H1 (cell line): ENCODE results near the gene IGFBP6. TPM values are rescaled to one million over a fixed set of nuclear protein-coding genes. Genes with fewer than 3 reads are reported as not detected.

ENCODE experiments used
- BRCA1 ChIP-seq: IDR thresholded peaks from 2 replicates; pipeline ENCODE4 v1.6.1; 2012; ENCODE audit warnings: low read depth, low read length, improper control_type of control experiment
- CBX5 ChIP-seq: fragments of 300-800, 300-1000 bp; sonication (generic); IDR thresholded peaks from 2 replicates; pipeline ENCODE4 v1.7.1; 2016; ENCODE audit warnings: antibody characterized with exemption, low read length, low read depth
- GABPA ChIP-seq: IDR thresholded peaks from 2 replicates; pipeline ENCODE4 v1.6.1; 2011; ENCODE audit warnings: mild to moderate bottlenecking, low read length, moderate library complexity, borderline replicate concordance; ENCODE audit not compliant: insufficient read depth
- HDAC2 ChIP-seq, 2 experiments: fragments of 300-600 bp in 1 of 2; sonication (generic) in 1 of 2; IDR thresholded peaks; 2 replicates each; pipeline ENCODE4 v1.6.1; 2011 to 2012; ENCODE audit warnings: low read depth in 2 of 2, low read length in 2 of 2, mild to moderate bottlenecking in 2 of 2, moderate library complexity in 2 of 2, borderline replicate concordance in 1 of 2, inconsistent platforms in 1 of 2
- NANOG ChIP-seq: IDR thresholded peaks from 2 replicates; pipeline ENCODE4 v1.6.1; 2011; ENCODE audit warnings: low read length, low read depth, mild to moderate bottlenecking, inconsistent platforms; ENCODE audit not compliant: insufficient read depth, poor library complexity, severe bottlenecking
- polyA plus RNA-seq, 7 experiments: library from polyadenylated mRNA; depleted of rRNA in 3 of 7; stranded (reverse) in 5 of 7; unstranded in 2 of 7; fragments of >200 nt in 5 of 7; fragments of 200-250 nt in 2 of 7; gene quantifications; 1 replicate in 5 of 7; 2 replicates in 1 of 7; 4 replicates in 1 of 7; pipeline versions ENCODE4 v1.2.1 to v1.2.3, GENCODE V29; 2011 to 2013; ENCODE audit warnings: missing spikeins in 2 of 7, mixed read lengths in 2 of 7
- total RNA-seq: library from RNA; stranded (reverse); fragmentation: NEBNext Ultra II Directional; extraction: Animal tissue kit (Norgen Biotek cat#: 25700); gene quantifications from 2 replicates; pipeline ENCODE4 v1.2.1, GENCODE V29; 2021
- TF ChIP-seq, protein P1 (sequence below): IDR thresholded peaks from 2 replicates; pipeline ENCODE4 v1.6.1; 2011; ENCODE audit warnings: low read depth, mild to moderate bottlenecking, low read length; ENCODE audit not compliant: insufficient read depth

Gene IGFBP6
- total and polyA plus RNA-seq, 2 of the 8 experiments (the other 6 are each of a cell fraction or from before 2014, with no cell fraction given) = 13.7 to 14.7 TPM

DNA sequence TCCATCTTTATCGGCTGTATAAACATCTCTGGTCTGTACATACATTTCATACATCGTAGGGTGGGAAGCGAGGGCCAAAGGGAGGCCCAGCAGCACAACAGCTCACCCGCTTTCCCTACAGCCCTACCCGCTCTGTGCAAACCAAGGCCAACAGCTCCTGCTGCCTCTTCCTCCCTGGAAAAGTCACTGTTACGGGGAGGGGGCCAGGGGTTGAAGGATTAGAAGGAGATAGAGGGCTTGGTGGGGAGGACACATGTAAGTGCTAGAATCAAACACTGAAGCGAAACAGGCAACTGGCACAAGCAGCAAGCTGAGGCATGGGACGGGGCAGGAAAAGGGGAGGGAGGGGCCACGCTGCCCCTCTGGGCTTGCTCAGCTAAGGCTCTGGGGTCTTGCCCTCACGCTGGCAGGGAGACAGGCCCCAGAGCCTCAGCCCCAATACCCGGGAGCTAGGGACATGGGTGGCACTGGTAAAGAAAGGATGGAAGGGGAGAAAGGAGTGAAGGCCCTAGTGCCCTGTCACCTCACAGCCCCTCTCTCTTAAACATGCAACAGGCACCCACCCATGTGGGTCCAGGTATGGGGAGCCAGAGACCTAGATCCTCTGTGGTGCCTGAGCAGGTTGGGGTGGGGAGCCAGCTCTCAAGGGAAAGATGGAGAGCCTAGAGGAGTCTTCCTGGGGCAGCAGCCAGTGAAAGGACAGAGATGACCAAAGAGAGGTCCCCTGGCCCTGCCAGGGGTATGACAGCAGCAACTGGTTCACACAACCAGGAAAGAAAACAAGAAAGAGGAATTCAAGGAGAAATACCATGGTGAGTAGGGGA is 32.6 kb upstream of the IGFBP6 start (continued):
- TF ChIP-seq, protein P1, sequence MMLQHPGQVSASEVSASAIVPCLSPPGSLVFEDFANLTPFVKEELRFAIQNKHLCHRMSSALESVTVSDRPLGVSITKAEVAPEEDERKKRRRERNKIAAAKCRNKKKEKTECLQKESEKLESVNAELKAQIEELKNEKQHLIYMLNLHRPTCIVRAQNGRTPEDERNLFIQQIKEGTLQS = no peak
- TF ChIP-seq HDAC2 (IDR thresholded peaks at IDR 0.05; ENCODE audit: borderline replicate concordance in 1 of 2, low read depth in 2 of 2, low read length in 2 of 2) (no peak), BRCA1 (no peak), NANOG (no peak), CBX5 (no peak), GABPA (no peak)
